Right atrium auricular region (tissue), 2 donors: ENCODE results near the gene NASP. TPM values are rescaled to one million over a fixed set of nuclear protein-coding genes. Genes with fewer than 3 reads are reported as not detected.

Experiments used
- DNase-seq: peaks from one replicate; pipeline ENCODE4 v3.0.0-alpha.2; 2019; ENCODE audit warnings: low spot score
- H3K27ac ChIP-seq, 2 donors: fragments of 200-600 bp; sonication (generic); 1 replicate in 1 of 2; 2 replicates in 1 of 2; pipeline ENCODE4 v1.5.1; 2016 to 2019
- H3K27me3 ChIP-seq, 2 donors: fragments of 200-600 bp; sonication (generic); one replicate each; pipeline versions ENCODE4 v1.5.1 to v1.6.0; 2017 to 2019
- H3K36me3 ChIP-seq: fragments of 200-600 bp; sonication (generic); one replicate; pipeline ENCODE4 v1.5.1; 2016
- H3K4me1 ChIP-seq, 2 donors: fragments of 200-600 bp; sonication (generic); one replicate each; pipeline versions ENCODE4 v1.5.1 to v1.6.0; 2017 to 2019
- H3K4me3 ChIP-seq, 2 donors: fragments of 200-600 bp; sonication (generic); 1 replicate in 1 of 2; 2 replicates in 1 of 2; pipeline ENCODE4 v1.5.1; 2017 to 2019; ENCODE audit warnings: mild to moderate bottlenecking in 1 of 2, moderate library complexity in 1 of 2
- H3K9me3 ChIP-seq, 2 donors: fragments of 200-600 bp; sonication (generic); one replicate each; pipeline ENCODE4 v1.5.1; 2019
- CTCF ChIP-seq, 2 donors: fragments of 200-600 bp; sonication (generic); IDR thresholded peaks; one replicate each; pipeline ENCODE4 v1.5.1; 2019; ENCODE audit warnings: antibody characterized with exemption in 2 of 2
- total RNA-seq, 2 donors: library from RNA; depleted of rRNA; stranded (reverse); fragments of >200 nt; gene quantifications; one replicate each; pipeline ENCODE4 v1.1.0, GENCODE V29; 2016

The NASP gene
- total RNA-seq, 2 donors from 2014 or later: 30.6 to 32.3 TPM

GRCh38 chr1:45551684-45552083 is 32.2 kb upstream of the NASP start:
- no peaks in the 10 kb centered on the region for H3K27me3 ChIP-seq
- no peak for DNase-seq
- H3K27ac ChIP-seq: peak overlapping the region in 1 of 2 donors; percentile 92
- TF ChIP-seq CTCF (IDR thresholded peaks at IDR 0.05): no peak
- H3K36me3 ChIP-seq: peaks cover 3% of the 10 kb centered on the region
- peak overlapping the region; percentile 62 to 75 for H3K4me3 ChIP-seq
- H3K9me3 ChIP-seq: no peaks in the 10 kb centered on the region
- H3K4me1 ChIP-seq: peaks cover 0 to 19% of the 10 kb centered on the region in 2 donors

GRCh38 chr1:45552331-45552730 is 31.5 kb upstream of the NASP start:
- no peak overlapping the region for H3K4me3 ChIP-seq
- H3K36me3 ChIP-seq: peaks cover 3% of the 10 kb centered on the region
- peaks cover 0 to 23% of the 10 kb centered on the region in 2 donors for H3K4me1 ChIP-seq
- H3K27me3 ChIP-seq: no peaks in the 10 kb centered on the region
- no peak overlapping the region for H3K27ac ChIP-seq
- no peak for DNase-seq
- no peaks in the 10 kb centered on the region for H3K9me3 ChIP-seq
- no peak for TF ChIP-seq CTCF (IDR thresholded peaks at IDR 0.05)

- H3K9me3 ChIP-seq: no peaks in the 10 kb centered on the region
- H3K36me3 ChIP-seq: peaks cover 3% of the 10 kb centered on the region
- peaks cover 0 to 26% of the 10 kb centered on the region in 2 donors for H3K4me1 ChIP-seq
- H3K27me3 ChIP-seq: no peaks in the 10 kb centered on the region
- no peak overlapping the region for H3K4me3 ChIP-seq
- no peak for TF ChIP-seq CTCF (IDR thresholded peaks at IDR 0.05)
- no peak for DNase-seq
- no peak overlapping the region for H3K27ac ChIP-seq
Observed at GRCh38 chr1:45554198-45554597, 29.6 kb upstream of the NASP start.

- H3K36me3 ChIP-seq: peaks cover 14% of the 10 kb centered on the region
- no peak for TF ChIP-seq CTCF (IDR thresholded peaks at IDR 0.05)
- H3K9me3 ChIP-seq: no peaks in the 10 kb centered on the region
- peaks cover 0 to 8% of the 10 kb centered on the region in 2 donors for H3K4me1 ChIP-seq
- H3K4me3 ChIP-seq: no peak overlapping the region
- peak overlapping the region in 1 of 2 donors; percentile 62 for H3K27ac ChIP-seq
- no peak for DNase-seq
- H3K27me3 ChIP-seq: no peaks in the 10 kb centered on the region
Observed at GRCh38 chr1:45557422-45557944, 26.4 kb upstream of the NASP start.

- no peak for DNase-seq
- H3K27ac ChIP-seq: no peak overlapping the region
- H3K36me3 ChIP-seq: peaks cover 35% of the 10 kb centered on the region
- TF ChIP-seq CTCF (IDR thresholded peaks at IDR 0.05): no peak
- H3K9me3 ChIP-seq: no peaks in the 10 kb centered on the region
- peaks cover 0 to 12% of the 10 kb centered on the region in 2 donors for H3K4me1 ChIP-seq
- no peak overlapping the region for H3K4me3 ChIP-seq
- no peaks in the 10 kb centered on the region for H3K27me3 ChIP-seq
Observed at GRCh38 chr1:45563843-45564242, 20.0 kb upstream of the NASP start.

- no peak for TF ChIP-seq CTCF (IDR thresholded peaks at IDR 0.05)
- Histone ChIP-seq H3K27ac (peak overlapping the region; percentile 36 to 40), H3K27me3 (no peaks in the 10 kb centered on the region), H3K9me3 (no peaks in the 10 kb centered on the region), H3K4me1 (peaks cover 0 to 12% of the 10 kb centered on the region in 2 donors), H3K4me3 (no peak overlapping the region), H3K36me3 (peaks cover 42% of the 10 kb centered on the region)
- DNase-seq: peak; percentile 82
Observed at GRCh38 chr1:45566722-45567121, 17.1 kb upstream of the NASP start.
